MM.1S (cell line): ENCODE measurements around the gene SENP8.
"Not testable (repeated sequence)": the region's sequence is repeated elsewhere in the genome, so short reads cannot be mapped to it uniquely, and the experiment has no call there.

ENCODE experiments used
- DNase-seq: peaks from one replicate; pipeline ENCODE4 v3.0.0-alpha.2; 2015
- H2AFZ ChIP-seq: fragments of 300-600 bp; sonication (generic); 2 replicates; pipeline ENCODE4 v1.6.0; 2016; ENCODE audit warnings: antibody characterized with exemption, low read length
- H3F3A ChIP-seq: fragments of 300-600 bp; sonication (generic); 2 replicates; pipeline ENCODE4 v1.6.1; 2016; ENCODE audit warnings: mild to moderate bottlenecking, antibody characterized with exemption, low read length, moderate library complexity, mixed read lengths; ENCODE audit not compliant: insufficient read depth
- H3K27ac ChIP-seq: fragments of 300-600 bp; sonication (generic); 2 replicates; pipeline ENCODE4 v1.5.1; 2016; ENCODE audit warnings: mild to moderate bottlenecking, low read length
- H3K27me3 ChIP-seq: fragments of 300-600 bp; sonication (generic); replicated peaks from 2 replicates; pipeline ENCODE4 v1.6.0; 2016; ENCODE audit warnings: low read length; ENCODE audit not compliant: insufficient read depth
- H3K36me3 ChIP-seq: fragments of 300-600 bp; sonication (generic); replicated peaks from 2 replicates; pipeline ENCODE4 v1.6.1; 2016; ENCODE audit warnings: mild to moderate bottlenecking, low read length, mixed read lengths; ENCODE audit not compliant: insufficient read depth
- H3K4me1 ChIP-seq: fragments of 300-600 bp; sonication (generic); 2 replicates; pipeline ENCODE4 v1.6.1; 2016; ENCODE audit warnings: low read length, mixed read lengths
- H3K4me2 ChIP-seq: fragments of 300-600 bp; sonication (generic); 2 replicates; pipeline ENCODE4 v1.6.0; 2016; ENCODE audit warnings: low read depth, low read length
- H3K4me3 ChIP-seq: fragments of 300-600 bp; sonication (generic); 2 replicates; pipeline ENCODE4 v1.5.1; 2016; ENCODE audit warnings: low read length, mixed read lengths
- H3K79me2 ChIP-seq: fragments of 300-600 bp; sonication (generic); 2 replicates; pipeline ENCODE4 v1.6.1; 2016; ENCODE audit warnings: mixed run types, low read length, mixed read lengths
- H3K9ac ChIP-seq: fragments of 300-600 bp; sonication (generic); 2 replicates; pipeline ENCODE4 v1.6.1; 2016; ENCODE audit warnings: low read length, mixed read lengths
- H3K9me2 ChIP-seq: fragments of 300-600 bp; sonication (generic); replicated peaks from 2 replicates; pipeline ENCODE4 v1.6.1; 2016; ENCODE audit warnings: mild to moderate bottlenecking, low read length, mixed read lengths; ENCODE audit not compliant: insufficient read depth
- H3K9me3 ChIP-seq: fragments of 300-600 bp; sonication (generic); replicated peaks from 2 replicates; pipeline ENCODE4 v1.6.1; 2016; ENCODE audit warnings: mild to moderate bottlenecking, low read length, mixed read lengths; ENCODE audit not compliant: insufficient read depth
- H4K20me1 ChIP-seq: fragments of 300-600 bp; sonication (generic); 2 replicates; pipeline ENCODE4 v1.6.1; 2016; ENCODE audit warnings: mild to moderate bottlenecking, low read length, moderate library complexity, mixed read lengths; ENCODE audit not compliant: insufficient read depth
- CTCF ChIP-seq: fragments of 300-600 bp; sonication (generic); IDR thresholded peaks from 2 replicates; pipeline ENCODE4 v1.5.1; 2016; ENCODE audit warnings: antibody characterized with exemption, low read length, mixed read lengths
- EZH2 ChIP-seq: fragments of 300-600 bp; sonication (generic); optimal IDR thresholded peaks from 2 replicates; pipeline ENCODE3; 2017; ENCODE audit warnings: low read depth, mild to moderate bottlenecking, antibody characterized with exemption, low read length, mixed read lengths
- EZH2phosphoT487 ChIP-seq: fragments of 300-600 bp; sonication (generic); IDR thresholded peaks from 2 replicates; pipeline ENCODE4 v1.6.1; 2018; ENCODE audit warnings: antibody characterized with exemption, low read length

The SENP8 gene

GRCh38 chr15:72169921-72170611, 51.9 kb downstream of the SENP8 start:
- H3K9me3 ChIP-seq = no peaks in the 10 kb centered on the region
- H3K9ac ChIP-seq = no peak overlapping the region
- no peaks in the 10 kb centered on the region for H3K27me3 ChIP-seq
- no peak for DNase-seq
- no peak overlapping the region for H2AFZ ChIP-seq
- no peaks in the 10 kb centered on the region for H4K20me1 ChIP-seq
- H3K9me2 ChIP-seq = no peaks in the 10 kb centered on the region
- H3F3A ChIP-seq = no peaks in the 10 kb centered on the region
- H3K4me2 ChIP-seq = no peak overlapping the region
- no peak for TF ChIP-seq EZH2phosphoT487
- no peak for TF ChIP-seq EZH2
- TF ChIP-seq CTCF = no peak
- H3K4me3 ChIP-seq = no peak overlapping the region
- no peaks in the 10 kb centered on the region for H3K36me3 ChIP-seq
- H3K27ac ChIP-seq = no peak overlapping the region
- no peaks in the 10 kb centered on the region for H3K4me1 ChIP-seq
- H3K79me2 ChIP-seq = no peaks in the 10 kb centered on the region

GRCh38 chr15:72170691-72171090, 52.5 kb downstream of the SENP8 start:
- no peak overlapping the region for H3K4me2 ChIP-seq
- H4K20me1 ChIP-seq = no peaks in the 10 kb centered on the region
- no peaks in the 10 kb centered on the region for H3K9me3 ChIP-seq
- no peak overlapping the region for H3K4me3 ChIP-seq
- no peak overlapping the region for H2AFZ ChIP-seq
- DNase-seq = no peak
- H3K9ac ChIP-seq = no peak overlapping the region
- no peaks in the 10 kb centered on the region for H3F3A ChIP-seq
- H3K4me1 ChIP-seq = no peaks in the 10 kb centered on the region
- no peaks in the 10 kb centered on the region for H3K79me2 ChIP-seq
- no peaks in the 10 kb centered on the region for H3K9me2 ChIP-seq
- TF ChIP-seq EZH2phosphoT487 (no peak), CTCF (no peak), EZH2 (no peak)
- no peak overlapping the region for H3K27ac ChIP-seq
- no peaks in the 10 kb centered on the region for H3K36me3 ChIP-seq
- H3K27me3 ChIP-seq = no peaks in the 10 kb centered on the region

GRCh38 chr15:72171978-72172377, 53.8 kb downstream of the SENP8 start:
- not testable (repeated sequence) for H3K9me3 ChIP-seq, H3K4me2 ChIP-seq, H2AFZ ChIP-seq, H3K4me1 ChIP-seq, H3K79me2 ChIP-seq, H3K9me2 ChIP-seq, H3F3A ChIP-seq, H3K36me3 ChIP-seq, DNase-seq, H3K9ac ChIP-seq, H4K20me1 ChIP-seq, H3K27me3 ChIP-seq, H3K27ac ChIP-seq, H3K4me3 ChIP-seq

GRCh38 chr15:72172796-72173195, 54.6 kb downstream of the SENP8 start:
- H3K79me2 ChIP-seq = no peaks in the 10 kb centered on the region
- TF ChIP-seq EZH2 (no peak), CTCF (no peak), EZH2phosphoT487 (no peak)
- H2AFZ ChIP-seq = no peak overlapping the region
- H3K9me3 ChIP-seq = no peaks in the 10 kb centered on the region
- no peaks in the 10 kb centered on the region for H3F3A ChIP-seq
- H3K4me3 ChIP-seq = no peak overlapping the region
- no peak overlapping the region for H3K9ac ChIP-seq
- no peak overlapping the region for H3K4me2 ChIP-seq
- H3K27ac ChIP-seq = no peak overlapping the region
- no peaks in the 10 kb centered on the region for H3K4me1 ChIP-seq
- H3K27me3 ChIP-seq = no peaks in the 10 kb centered on the region
- no peak for DNase-seq
- H3K36me3 ChIP-seq = no peaks in the 10 kb centered on the region
- no peaks in the 10 kb centered on the region for H3K9me2 ChIP-seq
- H4K20me1 ChIP-seq = no peaks in the 10 kb centered on the region
